Measurements from ENCODE around the gene NFS1.

- no peak for TF ChIP-seq POLR2AphosphoS5 (IDR thresholded peaks at IDR 0.05; ENCODE audit: low read depth, low read length)
- no peak for TF ChIP-seq CTCF (IDR thresholded peaks at IDR 0.05)
- TF ChIP-seq FOXJ3 (CRISPR knock-in tag; IDR thresholded peaks at IDR 0.05), result no peak
- TF ChIP-seq YY1 (IDR thresholded peaks at IDR 0.05; ENCODE audit: low read depth), result no peak
- TF ChIP-seq EP300 (IDR thresholded peaks at IDR 0.05; ENCODE audit: borderline replicate concordance in 1 of 2, low read depth in 1 of 2, low read length in 1 of 2), result no peak
- TF ChIP-seq, protein P1, sequence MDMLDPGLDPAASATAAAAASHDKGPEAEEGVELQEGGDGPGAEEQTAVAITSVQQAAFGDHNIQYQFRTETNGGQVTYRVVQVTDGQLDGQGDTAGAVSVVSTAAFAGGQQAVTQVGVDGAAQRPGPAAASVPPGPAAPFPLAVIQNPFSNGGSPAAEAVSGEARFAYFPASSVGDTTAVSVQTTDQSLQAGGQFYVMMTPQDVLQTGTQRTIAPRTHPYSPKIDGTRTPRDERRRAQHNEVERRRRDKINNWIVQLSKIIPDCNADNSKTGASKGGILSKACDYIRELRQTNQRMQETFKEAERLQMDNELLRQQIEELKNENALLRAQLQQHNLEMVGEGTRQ (IDR thresholded peaks at IDR 0.05; ENCODE audit: borderline replicate concordance, low read depth, low read length), result no peak
- TF ChIP-seq GABPA (IDR thresholded peaks at IDR 0.05; ENCODE audit: low read depth), result no peak
- TF ChIP-seq, protein P2, sequence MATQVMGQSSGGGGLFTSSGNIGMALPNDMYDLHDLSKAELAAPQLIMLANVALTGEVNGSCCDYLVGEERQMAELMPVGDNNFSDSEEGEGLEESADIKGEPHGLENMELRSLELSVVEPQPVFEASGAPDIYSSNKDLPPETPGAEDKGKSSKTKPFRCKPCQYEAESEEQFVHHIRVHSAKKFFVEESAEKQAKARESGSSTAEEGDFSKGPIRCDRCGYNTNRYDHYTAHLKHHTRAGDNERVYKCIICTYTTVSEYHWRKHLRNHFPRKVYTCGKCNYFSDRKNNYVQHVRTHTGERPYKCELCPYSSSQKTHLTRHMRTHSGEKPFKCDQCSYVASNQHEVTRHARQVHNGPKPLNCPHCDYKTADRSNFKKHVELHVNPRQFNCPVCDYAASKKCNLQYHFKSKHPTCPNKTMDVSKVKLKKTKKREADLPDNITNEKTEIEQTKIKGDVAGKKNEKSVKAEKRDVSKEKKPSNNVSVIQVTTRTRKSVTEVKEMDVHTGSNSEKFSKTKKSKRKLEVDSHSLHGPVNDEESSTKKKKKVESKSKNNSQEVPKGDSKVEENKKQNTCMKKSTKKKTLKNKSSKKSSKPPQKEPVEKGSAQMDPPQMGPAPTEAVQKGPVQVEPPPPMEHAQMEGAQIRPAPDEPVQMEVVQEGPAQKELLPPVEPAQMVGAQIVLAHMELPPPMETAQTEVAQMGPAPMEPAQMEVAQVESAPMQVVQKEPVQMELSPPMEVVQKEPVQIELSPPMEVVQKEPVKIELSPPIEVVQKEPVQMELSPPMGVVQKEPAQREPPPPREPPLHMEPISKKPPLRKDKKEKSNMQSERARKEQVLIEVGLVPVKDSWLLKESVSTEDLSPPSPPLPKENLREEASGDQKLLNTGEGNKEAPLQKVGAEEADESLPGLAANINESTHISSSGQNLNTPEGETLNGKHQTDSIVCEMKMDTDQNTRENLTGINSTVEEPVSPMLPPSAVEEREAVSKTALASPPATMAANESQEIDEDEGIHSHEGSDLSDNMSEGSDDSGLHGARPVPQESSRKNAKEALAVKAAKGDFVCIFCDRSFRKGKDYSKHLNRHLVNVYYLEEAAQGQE (IDR thresholded peaks at IDR 0.05; ENCODE audit: low read depth, low read length), result no peak
- TF ChIP-seq SMC3 (IDR thresholded peaks at IDR 0.05; ENCODE audit: low read depth, low read length), result no peak
- TF ChIP-seq SIN3A (IDR thresholded peaks at IDR 0.05; ENCODE audit: borderline replicate concordance, low read depth, low read length), result no peak
These were observed 50.3 kb downstream of the NFS1 start for GRCh38 chr20:35648836-35649235.
